ENCODE results near the gene MRPS31.
"Not testable (repeated sequence)": the region's sequence is repeated elsewhere in the genome, so short reads cannot be mapped to it uniquely, and the experiment has no call there.

Gene MRPS31

GRCh38 chr13:40756042-40756441 lies 14.9 kb downstream of the MRPS31 start:
- FAIRE-seq, result no peak

GRCh38 chr13:40755082-40755700 lies 15.8 kb downstream of the MRPS31 start:
- FAIRE-seq, result peak; percentile 41

GRCh38 chr13:40749327-40749726 lies 21.7 kb downstream of the MRPS31 start:
- FAIRE-seq, result peak; percentile 94

- not testable (repeated sequence) for FAIRE-seq
Measured at GRCh38 chr13:40735232-40735548, 35.8 kb downstream of the MRPS31 start.

GRCh38 chr13:40734536-40735231 lies 36.3 kb downstream of the MRPS31 start:
- FAIRE-seq, result not testable (repeated sequence)

GRCh38 chr13:40732658-40733057 lies 38.3 kb downstream of the MRPS31 start:
- FAIRE-seq, result no peak

- no peak for FAIRE-seq
Measured at GRCh38 chr13:40728595-40728994, 42.4 kb downstream of the MRPS31 start.

- not testable (repeated sequence) for FAIRE-seq
Measured at GRCh38 chr13:40714433-40714832, 56.6 kb downstream of the MRPS31 start.

GRCh38 chr13:40706439-40706838 lies 64.6 kb downstream of the MRPS31 start:
- FAIRE-seq, result no peak

GRCh38 chr13:40697711-40698110 lies 73.3 kb downstream of the MRPS31 start:
- no peak for FAIRE-seq

GRCh38 chr13:40694426-40694825 lies 76.6 kb downstream of the MRPS31 start:
- FAIRE-seq, result no peak

- no peak for FAIRE-seq
Measured at GRCh38 chr13:40692946-40693345, 78.0 kb downstream of the MRPS31 start.

- FAIRE-seq, result no peak
Measured at GRCh38 chr13:40688781-40689180, 82.2 kb downstream of the MRPS31 start.

GRCh38 chr13:40682449-40683240 lies 88.3 kb downstream of the MRPS31 start:
- no peak for FAIRE-seq

GRCh38 chr13:40681341-40682146 lies 89.4 kb downstream of the MRPS31 start:
- FAIRE-seq, result no peak

GRCh38 chr13:40680659-40681323 lies 90.2 kb downstream of the MRPS31 start:
- no peak for FAIRE-seq

- no peak for FAIRE-seq
Measured at GRCh38 chr13:40679480-40679985, 91.5 kb downstream of the MRPS31 start.

Measured in colon (tissue), 2 donors.